Measurements from ENCODE around the gene LRRC75A. TPM values are rescaled to one million over a fixed set of nuclear protein-coding genes. Genes with fewer than 3 reads are reported as not detected.
A peak's percentile ranks its signal among the peaks of the same experiment; 100 is the strongest.

Gene LRRC75A
- total and polyA plus RNA-seq, 5 donors = 0.63 to 1.3 (median 1.2) TPM

DNA sequence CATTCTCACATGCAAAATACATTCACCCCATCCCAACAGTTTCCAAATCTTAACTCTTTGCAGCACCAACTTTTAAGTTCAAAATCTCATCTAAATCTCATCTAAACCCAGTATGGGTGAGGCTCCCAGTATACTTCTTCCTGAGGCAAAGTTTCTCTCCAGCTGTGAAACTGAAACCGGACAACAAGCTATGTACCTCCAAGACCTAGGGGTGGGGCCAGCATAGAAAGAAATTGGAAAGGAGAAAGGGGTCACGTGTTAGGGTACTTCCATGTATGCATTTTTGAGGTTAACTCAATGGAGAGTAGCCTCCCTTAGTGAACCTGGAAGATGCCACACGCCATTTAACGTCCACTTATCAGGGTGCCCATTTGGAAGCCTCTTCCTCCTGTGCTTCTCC, 23.9 kb upstream of the LRRC75A start:
- Histone ChIP-seq H3K27me3 (ENCODE audit: control insufficient read depth, insufficient read depth) (no peaks in the 10 kb centered on the region), H3K9me3 (ENCODE audit: control insufficient read depth, low read length) (no peaks in the 10 kb centered on the region), H3K4me3 (ENCODE audit: low read length) (no peak overlapping the region), H3K27ac (ENCODE audit: low read length) (no peak overlapping the region), H3K4me1 (ENCODE audit: control insufficient read depth, insufficient read depth, low read length) (no peaks in the 10 kb centered on the region)
- 79% methylated on average over 4 of the region's 4 CpGs for WGBS
- no peak for DNase-seq
- no peak for ATAC-seq
- intact Hi-C loops (cut with DNase I) = loop anchor here in 1 of 4 donors (2.0 kb wide), 1 partner anchor 59 kb away; no protein-coding TSS in a partner anchor

DNA sequence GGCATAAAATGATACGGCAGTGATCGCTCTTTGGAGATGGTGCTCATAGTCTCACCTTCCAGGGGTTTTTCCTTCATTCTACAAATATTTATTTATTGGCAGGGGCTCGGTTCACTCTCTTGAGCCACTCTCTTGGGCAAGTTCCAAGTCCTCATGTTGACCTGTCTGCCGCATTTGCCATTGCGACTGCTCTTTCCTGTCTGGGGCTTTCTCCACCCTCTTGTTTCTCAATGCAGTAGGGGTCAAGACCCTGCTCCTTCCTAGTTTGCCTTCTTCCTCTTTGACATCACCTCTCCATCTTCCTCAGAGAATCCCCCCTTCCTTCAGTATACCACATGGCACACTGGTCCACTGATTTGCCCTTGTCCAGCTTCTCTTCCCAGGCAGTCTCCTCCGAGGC, 21.9 kb upstream of the LRRC75A start:
- DNase-seq (no peak), ATAC-seq (no peak)
- H3K27ac ChIP-seq (ENCODE audit: low read length) = no peak overlapping the region
- H3K27me3 ChIP-seq (ENCODE audit: control insufficient read depth, insufficient read depth) = no peaks in the 10 kb centered on the region
- intact Hi-C loops (cut with DNase I) = loop anchor here in 3 of 4 donors (2.0 to 5.0 kb wide), 3 partner anchors 47 to 57 kb away; no protein-coding TSS in a partner anchor
- no peak overlapping the region for H3K4me3 ChIP-seq (ENCODE audit: low read length)
- H3K9me3 ChIP-seq (ENCODE audit: control insufficient read depth, low read length) = no peaks in the 10 kb centered on the region
- WGBS = 71% methylated on average over 6 of the region's 6 CpGs
- no peaks in the 10 kb centered on the region for H3K4me1 ChIP-seq (ENCODE audit: control insufficient read depth, insufficient read depth, low read length)

DNA sequence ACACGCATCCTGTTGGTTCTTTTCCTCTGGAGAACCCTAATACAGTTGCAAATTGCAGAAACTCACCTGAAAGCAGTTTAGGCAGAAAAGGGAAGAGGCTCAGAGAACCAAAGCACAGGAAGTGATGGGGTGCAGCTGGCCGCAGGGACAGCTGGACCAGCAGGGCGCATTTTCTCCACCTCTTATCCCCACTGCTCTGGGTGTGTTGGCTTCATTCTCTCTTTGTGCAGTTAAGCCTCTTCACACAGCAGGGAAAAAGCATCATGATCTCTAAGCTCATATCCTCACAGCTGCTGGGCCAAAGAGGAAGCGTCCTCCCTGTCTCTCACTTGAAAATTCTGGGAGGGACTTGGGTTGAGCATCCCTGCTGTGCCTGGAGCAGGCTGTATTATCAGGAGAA, 20.0 kb upstream of the LRRC75A start:
- Histone ChIP-seq H3K4me1 (ENCODE audit: control insufficient read depth, insufficient read depth, low read length) (no peaks in the 10 kb centered on the region), H3K9me3 (ENCODE audit: control insufficient read depth, low read length) (no peaks in the 10 kb centered on the region), H3K27me3 (ENCODE audit: control insufficient read depth, insufficient read depth) (no peaks in the 10 kb centered on the region), H3K27ac (ENCODE audit: low read length) (no peak overlapping the region), H3K4me3 (ENCODE audit: low read length) (no peak overlapping the region)
- ATAC-seq (no peak), DNase-seq (no peak)
- intact Hi-C loops (cut with DNase I) = loop anchor here in 2 of 4 donors (5.0 kb wide), 2 partner anchors 45 to 55 kb away; no protein-coding TSS in a partner anchor
- 41% methylated on average over 4 of the region's 4 CpGs for WGBS

DNA sequence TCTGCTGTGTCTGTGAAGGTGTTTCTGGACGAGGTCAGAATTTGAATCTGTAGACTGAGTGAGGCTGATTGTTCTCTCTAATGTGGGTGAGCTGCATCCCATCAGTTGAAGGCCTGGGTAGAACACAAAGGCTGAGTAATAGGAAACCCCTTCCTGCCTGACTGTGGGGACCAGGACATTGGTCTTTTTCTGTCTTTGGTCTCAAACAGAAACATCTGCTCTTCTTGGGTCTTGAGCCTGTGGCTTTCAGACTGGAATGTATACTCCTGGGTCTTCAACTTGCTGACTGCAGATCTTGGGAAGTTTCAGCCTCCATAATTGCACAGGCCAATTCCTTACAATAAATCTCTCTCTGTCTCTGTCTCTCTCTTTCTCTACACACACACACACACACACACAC, 19.6 kb upstream of the LRRC75A start:
- WGBS = 71% methylated on average over 1 of the region's 1 CpG
- intact Hi-C loops (cut with DNase I) = loop anchor here in 2 of 4 donors (5.0 kb wide), 2 partner anchors 44 to 54 kb away; no protein-coding TSS in a partner anchor
- no peak for DNase-seq
- H3K27ac ChIP-seq (ENCODE audit: low read length) = no peak overlapping the region
- H3K9me3 ChIP-seq (ENCODE audit: control insufficient read depth, low read length) = no peaks in the 10 kb centered on the region
- no peak overlapping the region for H3K4me3 ChIP-seq (ENCODE audit: low read length)
- H3K4me1 ChIP-seq (ENCODE audit: control insufficient read depth, insufficient read depth, low read length) = no peaks in the 10 kb centered on the region
- H3K27me3 ChIP-seq (ENCODE audit: control insufficient read depth, insufficient read depth) = no peaks in the 10 kb centered on the region
- no peak for ATAC-seq

DNA sequence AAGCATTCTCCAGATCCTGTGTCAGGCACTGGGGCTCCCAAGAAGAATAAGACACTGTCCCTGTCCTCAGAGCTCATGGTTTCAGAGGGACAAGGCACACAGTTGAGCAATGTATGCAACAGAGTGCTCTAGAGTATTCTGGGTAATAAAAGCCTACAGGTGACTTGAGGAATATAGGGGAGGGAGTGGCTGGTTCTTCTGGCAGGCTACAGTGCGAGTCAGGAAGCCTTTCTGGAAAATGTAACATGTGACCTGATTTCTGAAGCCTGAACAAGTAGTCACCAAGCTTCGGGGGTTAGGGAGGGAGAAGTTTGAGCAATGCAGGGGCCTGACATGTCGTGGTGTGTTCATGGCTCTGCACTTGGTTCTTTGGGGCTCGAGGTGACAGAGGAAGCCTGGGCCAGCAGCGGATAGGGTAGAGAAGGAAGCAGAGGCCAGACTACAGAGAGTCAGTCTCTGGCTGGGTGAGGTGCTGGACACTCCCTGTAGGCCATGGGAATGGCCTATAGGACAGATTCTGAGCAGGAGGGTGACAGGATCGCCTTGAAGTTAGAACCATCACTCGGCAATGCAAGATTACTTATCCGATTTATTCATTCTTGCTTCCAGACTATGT, 16.0 kb upstream of the LRRC75A start:
- peak in 1 of 2 donors; percentile 60 for ATAC-seq
- no peak overlapping the region for H3K4me3 ChIP-seq (ENCODE audit: low read length)
- WGBS = 74% methylated on average over 8 of the region's 8 CpGs
- no peak overlapping the region for H3K27ac ChIP-seq (ENCODE audit: low read length)
- DNase-seq = no peak
- intact Hi-C loops (cut with DNase I) = no loop called here
- no peaks in the 10 kb centered on the region for H3K9me3 ChIP-seq (ENCODE audit: control insufficient read depth, low read length)
- no peaks in the 10 kb centered on the region for H3K27me3 ChIP-seq (ENCODE audit: control insufficient read depth, insufficient read depth)
- H3K4me1 ChIP-seq (ENCODE audit: control insufficient read depth, insufficient read depth, low read length) = no peaks in the 10 kb centered on the region

DNA sequence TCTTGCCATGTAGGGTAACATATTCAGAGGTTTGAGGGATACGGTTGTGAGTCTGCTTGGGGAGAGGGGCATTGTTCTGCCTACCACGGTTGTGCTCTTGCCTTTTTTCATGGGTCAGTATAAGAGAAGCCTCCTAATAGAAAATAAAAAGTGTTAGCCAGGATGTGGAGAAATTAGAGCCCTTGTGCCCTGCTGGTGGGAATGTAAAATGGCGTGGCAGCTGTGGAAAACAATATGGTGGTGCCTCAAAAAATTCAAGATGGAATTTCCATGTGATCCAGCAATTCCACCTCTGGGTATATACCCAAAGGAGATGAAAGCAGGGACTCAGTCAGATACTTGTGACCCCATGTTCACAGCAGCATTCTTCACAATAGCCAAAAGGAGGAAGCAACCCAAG, 14.2 kb upstream of the LRRC75A start:
- ATAC-seq = no peak
- Histone ChIP-seq H3K9me3 (ENCODE audit: control insufficient read depth, low read length) (no peaks in the 10 kb centered on the region), H3K27me3 (ENCODE audit: control insufficient read depth, insufficient read depth) (no peaks in the 10 kb centered on the region), H3K4me3 (ENCODE audit: low read length) (no peak overlapping the region), H3K4me1 (ENCODE audit: control insufficient read depth, insufficient read depth, low read length) (no peaks in the 10 kb centered on the region), H3K27ac (ENCODE audit: low read length) (no peak overlapping the region)
- 92% methylated on average over 3 of the region's 3 CpGs for WGBS
- intact Hi-C loops (cut with DNase I) = no loop called here
- no peak for DNase-seq

DNA sequence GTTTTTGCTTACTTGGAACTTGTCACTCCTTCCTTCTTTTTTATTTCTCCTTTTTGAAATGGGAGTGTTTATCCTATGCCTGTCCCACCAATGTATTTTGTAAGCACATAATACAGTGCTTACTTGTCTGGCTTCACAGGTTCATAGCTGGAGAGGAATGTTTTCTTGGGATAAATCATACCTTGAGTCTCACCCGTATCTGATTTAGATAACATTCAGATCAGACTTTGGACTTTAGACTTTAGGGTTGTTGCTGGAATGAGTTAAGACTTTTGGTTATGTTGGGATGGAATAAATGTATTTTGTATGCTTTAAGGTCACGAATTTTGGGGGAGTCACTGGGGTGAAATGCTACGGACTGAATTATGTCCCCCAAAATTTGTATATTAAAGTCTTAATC, 13.0 kb upstream of the LRRC75A start:
- DNase-seq (no peak), ATAC-seq (no peak)
- no peaks in the 10 kb centered on the region for H3K4me1 ChIP-seq (ENCODE audit: control insufficient read depth, insufficient read depth, low read length)
- intact Hi-C loops (cut with DNase I) = no loop called here
- H3K9me3 ChIP-seq (ENCODE audit: control insufficient read depth, low read length) = no peaks in the 10 kb centered on the region
- no peaks in the 10 kb centered on the region for H3K27me3 ChIP-seq (ENCODE audit: control insufficient read depth, insufficient read depth)
- WGBS = 88% methylated on average over 3 of the region's 3 CpGs
- no peak overlapping the region for H3K4me3 ChIP-seq (ENCODE audit: low read length)
- no peak overlapping the region for H3K27ac ChIP-seq (ENCODE audit: low read length)

DNA sequence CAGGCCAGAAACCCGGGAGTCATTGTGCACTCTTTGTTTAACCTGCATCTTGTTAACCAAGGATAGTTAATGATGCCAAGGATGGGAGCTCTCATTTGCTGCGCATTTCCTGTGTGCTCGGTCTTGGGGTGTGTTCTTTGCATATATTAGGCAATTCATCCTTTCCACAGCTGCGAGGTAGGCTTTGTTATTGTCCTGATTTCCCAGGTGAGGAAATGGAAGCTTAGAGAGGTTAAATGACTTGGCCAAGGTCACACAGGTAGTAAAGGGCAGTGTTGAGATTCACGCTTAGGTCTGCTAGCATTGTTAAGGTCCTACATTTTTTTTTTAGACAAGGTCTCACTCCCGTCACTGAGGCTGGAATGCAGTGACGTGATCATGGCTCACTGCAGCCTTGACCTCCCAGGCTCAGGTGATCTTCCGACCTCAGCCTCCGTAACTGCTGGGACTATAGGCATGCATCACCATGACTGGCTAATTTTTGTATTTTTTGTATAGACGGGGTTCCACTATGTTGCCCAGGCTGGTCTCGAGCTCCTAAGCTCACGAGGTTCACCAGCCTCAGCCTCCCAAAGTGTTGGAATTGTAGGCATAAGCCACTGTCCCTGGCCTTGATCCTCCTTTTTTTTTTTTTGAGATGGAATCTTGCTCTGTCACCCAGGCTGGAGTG, 5.0 kb upstream of the LRRC75A start:
- Histone ChIP-seq H3K4me1 (ENCODE audit: control insufficient read depth, insufficient read depth, low read length) (no peaks in the 10 kb centered on the region), H3K4me3 (ENCODE audit: low read length) (no peak overlapping the region), H3K9me3 (ENCODE audit: control insufficient read depth, low read length) (no peaks in the 10 kb centered on the region), H3K27me3 (ENCODE audit: control insufficient read depth, insufficient read depth) (no peaks in the 10 kb centered on the region), H3K27ac (ENCODE audit: low read length) (no peak overlapping the region)
- no peak for ATAC-seq
- DNase-seq = no peak
- 80% methylated on average over 12 of the region's 12 CpGs for WGBS
- intact Hi-C loops (cut with DNase I) = no loop called here

DNA sequence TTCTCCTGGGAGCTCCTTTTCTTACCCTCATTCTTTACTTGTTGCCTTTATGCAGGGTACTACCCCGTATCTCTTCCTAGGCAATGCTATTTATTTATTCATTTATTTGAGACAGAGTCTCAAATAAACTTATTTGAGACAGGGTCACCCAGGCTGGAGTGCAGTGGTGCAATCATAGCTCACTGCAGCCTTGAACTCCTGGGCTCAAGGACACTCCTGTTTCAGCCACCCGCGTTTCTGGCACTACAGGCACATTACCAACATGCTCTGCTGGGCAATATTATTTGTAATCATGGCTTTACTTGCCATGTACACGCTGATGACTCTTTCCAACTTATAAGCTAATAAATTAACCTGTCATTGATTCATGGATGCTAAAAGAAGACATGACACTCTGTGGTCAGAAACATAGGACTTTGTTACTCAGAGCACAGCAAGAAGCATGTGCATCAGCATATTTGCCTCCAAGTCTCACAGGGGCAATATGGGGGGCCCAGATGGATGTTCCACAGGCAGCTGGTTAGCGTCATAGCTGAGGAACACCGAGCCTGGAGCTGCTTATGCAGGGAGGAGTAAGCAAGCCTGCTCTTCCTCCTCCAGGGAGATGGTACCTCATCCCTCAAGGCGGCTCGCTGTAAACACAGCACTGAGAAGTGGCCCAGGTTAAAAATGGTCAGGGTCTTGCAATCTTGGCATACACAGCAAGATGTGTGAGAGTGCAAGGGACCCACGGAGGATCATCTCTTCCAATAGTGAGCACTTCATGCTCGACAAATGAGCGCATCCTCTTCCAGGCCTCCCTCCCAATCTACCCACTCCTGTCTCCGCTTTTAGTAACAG, 4.2 kb upstream of the LRRC75A start:
- Histone ChIP-seq H3K27ac (ENCODE audit: low read length) (no peak overlapping the region), H3K27me3 (ENCODE audit: control insufficient read depth, insufficient read depth) (no peaks in the 10 kb centered on the region), H3K9me3 (ENCODE audit: control insufficient read depth, low read length) (no peaks in the 10 kb centered on the region), H3K4me1 (ENCODE audit: control insufficient read depth, insufficient read depth, low read length) (peaks cover under 1% of the 10 kb centered on the region), H3K4me3 (ENCODE audit: low read length) (no peak overlapping the region)
- WGBS = 83% methylated on average over 12 of the region's 12 CpGs
- intact Hi-C loops (cut with DNase I) = no loop called here
- DNase-seq = no peak
- no peak for ATAC-seq

DNA sequence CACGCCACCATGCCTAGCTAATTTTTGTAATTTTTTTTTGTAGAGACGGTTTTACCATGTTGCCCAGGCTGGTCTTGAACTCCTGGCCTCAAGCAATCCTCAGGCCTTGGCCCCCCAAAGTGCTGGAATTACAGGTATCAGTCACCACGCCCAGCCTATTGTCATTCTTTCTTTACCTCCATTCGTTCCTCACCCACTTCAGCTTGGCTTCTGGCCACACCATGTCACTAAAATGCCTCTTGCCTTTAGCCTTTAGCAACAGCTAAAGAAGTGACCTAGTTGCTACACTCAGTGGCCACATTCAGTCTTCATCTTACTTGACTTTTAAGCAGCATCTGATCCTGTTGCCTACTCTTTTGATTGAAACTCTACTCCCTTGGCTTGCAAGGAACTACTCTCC, 3.6 kb upstream of the LRRC75A start:
- ATAC-seq (no peak), DNase-seq (no peak)
- H3K9me3 ChIP-seq (ENCODE audit: control insufficient read depth, low read length) = no peaks in the 10 kb centered on the region
- no peak overlapping the region for H3K4me3 ChIP-seq (ENCODE audit: low read length)
- no peaks in the 10 kb centered on the region for H3K27me3 ChIP-seq (ENCODE audit: control insufficient read depth, insufficient read depth)
- WGBS = 76% methylated on average over 4 of the region's 4 CpGs
- peaks cover 6% of the 10 kb centered on the region for H3K4me1 ChIP-seq (ENCODE audit: control insufficient read depth, insufficient read depth, low read length)
- intact Hi-C loops (cut with DNase I) = no loop called here
- no peak overlapping the region for H3K27ac ChIP-seq (ENCODE audit: low read length)

DNA sequence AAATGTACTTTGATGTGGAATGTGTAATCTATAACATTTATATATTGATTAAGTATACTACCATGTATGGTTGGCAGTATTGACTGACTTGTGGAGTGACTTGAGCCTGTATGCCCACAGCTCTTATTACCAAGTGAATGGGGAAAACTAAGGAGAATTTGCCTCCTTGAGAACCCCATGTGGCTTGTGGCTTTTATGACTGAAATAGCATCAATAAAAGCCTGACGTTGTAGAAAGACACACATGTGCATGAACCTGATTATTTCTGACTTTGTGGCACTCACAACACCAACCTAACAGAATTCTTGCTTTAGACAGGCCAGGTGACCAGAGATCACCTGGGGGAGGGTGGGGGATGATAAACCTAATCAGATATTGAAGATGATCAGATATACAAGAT, 2.1 kb upstream of the LRRC75A start:
- Histone ChIP-seq H3K27me3 (ENCODE audit: control insufficient read depth, insufficient read depth) (no peaks in the 10 kb centered on the region), H3K4me3 (ENCODE audit: low read length) (no peak overlapping the region), H3K9me3 (ENCODE audit: control insufficient read depth, low read length) (no peaks in the 10 kb centered on the region), H3K27ac (ENCODE audit: low read length) (no peak overlapping the region), H3K4me1 (ENCODE audit: control insufficient read depth, insufficient read depth, low read length) (peaks cover 6% of the 10 kb centered on the region)
- intact Hi-C loops (cut with DNase I) = no loop called here
- WGBS = 42% methylated on average over 1 of the region's 1 CpG
- ATAC-seq = no peak
- no peak for DNase-seq
